GM19438 (cell line): ENCODE results near the gene CRISPLD2.
"Not testable (repeated sequence)": the region's sequence is repeated elsewhere in the genome, so short reads cannot be mapped to it uniquely, and the experiment has no call there.

Experiments used
- ATAC-seq: cut with Tn5 transposase; IDR thresholded peaks from one replicate; pipeline ENCODE4 v1.9.1; 2021; ENCODE audit warnings: low read depth; ENCODE audit not compliant: unreplicated experiment

Gene CRISPLD2

GRCh38 chr16:84821179-84821578 is 1.4 kb downstream of the CRISPLD2 start:
- no peak for ATAC-seq

DNA sequence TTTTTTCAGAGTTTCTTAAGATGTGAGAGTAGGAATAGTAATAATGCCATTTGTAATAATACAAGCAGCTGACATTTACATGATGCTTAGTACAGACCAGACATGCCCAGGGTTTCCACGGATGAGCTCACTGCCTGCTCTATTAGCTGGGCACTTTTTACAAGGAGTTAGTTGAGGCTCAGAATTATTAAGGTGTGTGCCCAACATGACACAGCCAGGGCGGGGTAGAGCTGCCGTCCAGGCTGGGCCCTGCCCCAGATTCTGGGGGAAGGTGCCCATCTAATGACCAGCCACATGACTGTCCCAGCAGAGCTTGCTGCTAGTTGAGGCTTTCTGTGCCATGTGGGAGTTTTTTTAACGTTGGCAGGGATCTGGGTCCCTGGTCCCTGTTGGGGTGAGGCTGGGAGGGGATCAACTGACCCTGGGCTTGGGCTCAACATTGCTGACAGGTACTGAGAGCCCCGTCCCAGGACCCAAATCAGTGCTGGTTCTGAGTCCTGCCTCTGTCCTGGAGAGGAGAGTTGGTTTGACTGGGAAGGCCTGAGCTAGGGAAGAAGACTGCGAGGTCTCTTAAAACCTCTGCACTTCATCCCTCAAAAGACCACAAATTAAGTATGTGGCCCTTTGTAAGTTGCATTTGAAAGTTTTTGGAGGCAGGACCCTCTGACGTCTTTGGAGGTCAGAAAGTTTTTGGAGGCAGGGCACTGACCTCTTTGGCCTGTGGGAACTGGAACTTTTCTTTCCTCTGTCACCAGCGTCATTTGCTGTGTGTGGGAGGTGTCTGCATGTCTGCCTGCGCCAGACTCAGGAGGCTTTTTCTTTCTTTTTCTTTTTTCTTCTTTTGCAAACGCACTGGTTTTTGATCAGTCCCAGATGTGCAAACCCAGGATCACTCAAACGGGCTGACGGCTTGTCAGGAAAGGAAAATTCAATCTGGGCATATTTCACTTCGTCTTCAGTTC is 2.2 kb downstream of the CRISPLD2 start:
- ATAC-seq: no peak

- ATAC-seq: no peak
Observed at GRCh38 chr16:84822990-84823389, 3.2 kb downstream of the CRISPLD2 start.

DNA sequence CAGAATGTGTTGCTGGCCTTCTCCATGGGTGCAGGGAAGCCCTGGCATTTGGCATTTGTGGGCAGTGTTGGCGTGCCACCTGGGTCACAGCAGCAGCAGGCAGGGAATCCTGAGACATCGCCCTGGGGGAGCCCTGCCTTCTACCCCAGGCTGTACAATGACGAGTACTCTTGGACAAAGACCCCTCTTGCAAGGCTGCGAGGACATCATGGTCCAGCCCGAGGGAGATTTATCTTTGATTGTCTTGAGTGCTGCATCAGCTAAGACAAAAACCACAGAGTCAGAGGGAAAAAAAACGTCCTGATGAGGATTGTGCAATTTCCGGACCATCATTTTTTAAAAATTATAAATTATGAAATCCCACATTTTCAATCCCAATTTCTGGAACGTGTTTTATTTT is 3.7 kb downstream of the CRISPLD2 start:
- ATAC-seq: no peak

DNA sequence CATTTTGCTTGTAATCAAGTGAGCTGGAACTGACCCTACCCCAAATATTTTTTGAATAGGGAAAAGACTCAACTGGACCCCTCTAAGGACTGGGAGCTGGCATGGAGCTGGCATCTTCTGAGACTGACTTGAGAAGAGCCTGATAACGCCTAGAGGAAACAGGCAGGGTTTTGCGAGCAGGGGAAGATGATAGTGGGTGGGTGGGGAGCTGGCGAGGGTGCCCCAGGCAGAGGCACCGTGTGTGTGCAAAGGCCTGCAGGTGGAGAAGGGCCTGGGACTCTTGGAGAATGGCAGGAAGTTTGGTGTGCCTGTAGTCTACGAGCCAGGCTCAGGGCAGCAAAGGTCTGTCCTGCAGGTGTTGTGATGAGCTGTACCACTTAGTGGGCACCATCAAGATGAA is 4.1 kb downstream of the CRISPLD2 start:
- no peak for ATAC-seq

GRCh38 chr16:84825896-84826557 is 6.2 kb downstream of the CRISPLD2 start:
- no peak for ATAC-seq

GRCh38 chr16:84826558-84826941 is 6.8 kb downstream of the CRISPLD2 start:
- ATAC-seq: no peak

DNA sequence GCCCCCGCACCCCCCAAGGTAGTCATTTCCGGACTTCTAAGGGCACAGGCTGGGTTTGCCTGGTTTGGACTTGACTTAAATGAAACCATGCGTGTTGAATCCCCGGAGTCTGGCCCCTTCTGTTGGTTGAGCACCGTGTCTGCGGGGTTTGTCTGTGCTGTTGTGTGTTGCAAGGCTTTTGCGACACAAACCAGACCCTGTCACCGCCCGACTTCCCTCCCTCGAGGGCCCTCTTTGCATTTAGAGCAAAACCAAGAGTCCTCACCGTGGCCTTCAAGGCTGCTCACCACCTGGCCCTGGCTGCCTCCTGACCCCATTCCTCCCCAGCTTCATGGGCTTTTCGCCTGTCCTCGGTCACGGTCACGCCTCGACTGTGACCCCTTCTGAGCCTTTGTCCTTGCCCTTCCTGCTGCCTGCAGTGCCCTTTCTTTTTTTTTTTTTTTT is 7.4 kb downstream of the CRISPLD2 start:
- ATAC-seq: no peak

- no peak for ATAC-seq
Observed at GRCh38 chr16:84827897-84828296, 8.1 kb downstream of the CRISPLD2 start.

DNA sequence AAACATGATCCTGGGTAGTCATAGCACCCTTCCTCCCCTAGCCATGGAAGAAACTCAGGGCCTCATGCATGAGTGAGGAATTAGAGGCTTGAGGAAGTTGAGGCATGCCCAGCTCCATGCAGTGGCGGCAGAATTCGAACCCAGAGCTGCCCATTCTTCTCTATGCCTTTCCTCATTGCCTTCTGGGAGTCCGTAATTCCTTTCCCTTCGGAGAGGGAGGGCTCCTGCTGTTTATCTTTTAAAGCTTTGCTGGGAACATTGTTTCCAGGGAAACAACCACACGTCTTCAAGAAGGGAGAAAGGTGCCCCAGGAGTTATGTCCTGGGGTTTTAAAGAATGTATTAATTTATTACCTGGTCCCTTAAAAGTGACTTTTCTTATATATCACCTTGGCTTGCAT is 8.5 kb downstream of the CRISPLD2 start:
- no peak for ATAC-seq

- ATAC-seq: no peak
Observed at GRCh38 chr16:84829168-84829965, 9.6 kb downstream of the CRISPLD2 start.

GRCh38 chr16:84830765-84831384 is 11.1 kb downstream of the CRISPLD2 start:
- no peak for ATAC-seq

DNA sequence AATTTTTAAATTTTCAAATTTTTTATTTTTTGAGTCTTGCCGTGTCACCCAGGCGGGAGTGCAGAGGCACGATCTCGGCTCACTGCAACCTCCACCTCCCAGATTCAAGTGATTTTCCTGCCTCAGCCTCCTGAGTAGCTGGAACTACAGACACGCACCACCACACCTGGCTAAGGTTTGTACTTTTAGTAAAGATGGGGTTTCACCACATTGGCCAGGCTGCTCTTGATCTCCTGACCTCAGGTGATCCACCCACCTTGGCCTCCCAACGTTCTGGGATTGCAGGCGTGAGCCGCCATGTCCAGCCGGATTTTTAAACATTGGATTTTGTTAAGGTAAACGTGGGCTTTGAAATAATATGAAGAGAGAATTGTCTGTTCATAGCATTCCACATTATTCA is 11.9 kb downstream of the CRISPLD2 start:
- not testable (repeated sequence) for ATAC-seq

DNA sequence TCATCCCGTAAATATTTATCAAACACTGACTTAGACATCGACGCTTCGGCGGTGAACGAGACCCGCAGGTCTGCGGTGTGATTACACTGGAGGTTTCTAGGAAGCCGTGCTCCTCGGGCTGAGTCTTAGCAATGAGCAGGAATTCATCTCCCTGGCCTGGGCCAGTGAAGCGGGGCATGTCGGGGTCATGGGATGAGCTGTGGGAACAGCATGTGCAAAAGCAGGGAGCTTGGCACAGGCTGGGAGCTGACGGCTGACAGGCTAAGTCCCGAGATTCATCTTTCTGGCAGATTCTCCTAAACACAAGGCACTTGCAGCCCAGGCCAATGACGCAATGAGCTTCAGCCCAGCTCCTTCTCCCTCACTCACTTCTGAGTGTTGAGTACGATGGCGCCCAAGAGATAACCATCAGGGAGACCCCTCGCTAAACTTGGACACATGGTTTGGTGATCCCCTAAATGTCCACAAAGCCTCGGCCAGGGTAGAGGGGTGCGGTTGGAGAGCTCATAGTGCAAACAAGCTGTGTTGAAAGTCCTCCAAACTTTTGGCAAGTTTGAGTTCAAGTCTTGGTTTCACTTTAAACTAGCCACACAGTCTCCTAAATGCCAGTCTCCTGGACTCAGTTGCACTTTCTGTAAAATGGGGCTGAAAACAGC is 12.8 kb downstream of the CRISPLD2 start:
- no peak for ATAC-seq

DNA sequence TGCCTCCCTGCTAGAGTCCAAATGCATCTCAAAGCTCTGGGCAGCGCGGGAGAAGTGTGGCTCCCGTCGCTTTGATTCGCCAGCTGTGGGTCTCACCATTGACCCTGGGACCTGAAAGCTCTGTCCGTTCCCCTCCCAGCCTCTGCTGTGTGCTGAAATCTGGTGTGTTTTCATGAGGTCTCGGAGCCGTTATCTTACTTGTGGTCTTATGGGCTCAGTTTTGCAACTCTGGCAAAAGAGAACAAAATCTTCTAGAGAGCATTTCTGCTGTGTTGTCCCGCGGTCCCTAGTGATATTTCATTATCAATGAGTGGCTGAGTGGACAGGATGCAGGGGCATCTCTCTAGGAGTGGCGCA is 13.3 kb downstream of the CRISPLD2 start:
- ATAC-seq: no peak

GRCh38 chr16:84833542-84834402 is 14.0 kb downstream of the CRISPLD2 start:
- no peak for ATAC-seq

GRCh38 chr16:84834403-84834772 is 14.6 kb downstream of the CRISPLD2 start:
- no peak for ATAC-seq

DNA sequence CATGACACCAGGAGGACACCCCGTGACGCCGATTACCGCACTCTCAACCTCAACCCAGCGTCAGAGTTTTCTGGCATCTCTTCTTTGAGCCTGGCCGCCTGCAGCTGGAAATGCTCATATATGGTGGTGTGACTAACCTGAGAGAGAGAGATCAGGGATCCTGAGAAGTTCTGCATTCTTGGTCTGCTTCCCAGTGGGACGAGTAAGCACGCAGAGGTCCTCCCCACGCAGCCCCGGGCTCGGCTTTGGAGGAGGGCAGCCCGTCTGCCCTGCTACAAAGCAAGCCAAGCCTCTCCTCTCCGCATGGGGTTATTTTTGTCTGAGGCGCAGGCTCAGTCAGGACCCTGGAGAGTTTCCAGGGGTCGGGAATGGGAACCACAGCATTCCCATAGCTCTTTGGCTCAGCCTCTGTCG is 16.5 kb downstream of the CRISPLD2 start:
- ATAC-seq: no peak

GRCh38 chr16:84836967-84837366 is 17.2 kb downstream of the CRISPLD2 start:
- ATAC-seq: no peak
